ENCODE data around the gene HS3ST6.

The HS3ST6 gene

DNA sequence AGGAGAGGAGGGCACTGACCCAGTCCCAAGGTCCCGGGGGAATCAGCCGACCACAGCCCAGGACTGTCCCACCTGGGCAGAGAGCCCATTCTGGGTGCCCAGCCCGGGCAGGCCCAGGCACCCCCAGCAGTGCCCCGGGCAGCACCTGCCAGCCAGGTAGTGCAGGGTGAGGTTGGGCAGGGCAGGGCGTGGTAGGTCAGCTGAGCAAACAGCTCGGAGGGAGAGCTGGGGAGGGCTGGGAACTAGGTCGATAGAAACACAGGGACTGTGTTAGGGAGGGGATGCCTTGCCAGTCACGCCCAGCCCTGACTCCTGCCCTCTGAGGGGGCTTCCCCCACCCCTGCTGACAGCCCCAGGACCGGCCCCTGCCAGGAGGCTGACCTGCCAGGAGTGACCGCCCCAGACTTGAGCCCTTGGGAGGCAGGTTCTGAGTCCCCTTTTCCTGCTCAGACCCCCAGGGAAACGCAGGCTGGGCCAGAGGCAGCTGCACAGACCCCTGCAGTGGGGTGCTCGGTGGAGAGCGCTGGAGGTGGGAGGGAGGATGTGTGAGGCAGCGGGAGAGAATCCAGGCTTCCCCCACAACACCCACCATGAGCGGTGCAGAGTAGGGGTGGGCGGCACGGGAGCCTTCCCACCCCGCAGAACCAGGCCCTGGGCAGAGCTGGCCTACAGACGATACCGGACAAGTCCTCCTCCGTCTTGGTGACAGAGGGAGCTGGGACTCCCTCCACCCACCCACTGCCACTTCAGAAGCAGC, 4.7 kb downstream of the HS3ST6 start:
- no peaks in the 10 kb centered on the region for H3K9me3 Mint-ChIP-seq
- peaks cover 29% of the 10 kb centered on the region for H3K27me3 Mint-ChIP-seq (ENCODE audit: low read depth)
- H3K4me3 Mint-ChIP-seq, result no peak overlapping the region
- H3K4me1 Mint-ChIP-seq (ENCODE audit: low read depth), result no peaks in the 10 kb centered on the region
- no peaks in the 10 kb centered on the region for H3K36me3 Mint-ChIP-seq (ENCODE audit: low read depth)
- no peak for DNase-seq (ENCODE audit: low spot score)
- H3K27ac Mint-ChIP-seq, result no peak overlapping the region

DNA sequence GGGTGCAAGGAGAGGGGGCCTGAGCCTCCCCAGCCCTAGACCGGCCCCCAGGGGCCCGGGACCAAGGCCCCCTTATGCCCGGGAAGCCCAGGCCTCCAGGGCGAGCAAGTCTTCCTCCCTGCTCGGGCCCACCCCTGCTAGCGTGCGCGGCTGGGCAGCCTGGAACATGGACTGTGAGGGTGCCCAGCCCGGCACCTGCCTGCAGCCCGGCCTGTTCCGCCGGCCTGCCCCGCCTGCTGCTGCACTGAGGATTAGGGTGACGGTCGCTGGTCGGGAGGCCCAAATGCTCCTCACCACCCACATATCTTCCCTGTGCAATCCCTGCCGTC, 6.0 kb downstream of the HS3ST6 start:
- Mint-ChIP-seq H3K36me3 (ENCODE audit: low read depth) (no peaks in the 10 kb centered on the region), H3K4me3 (no peak overlapping the region), H3K4me1 (ENCODE audit: low read depth) (no peaks in the 10 kb centered on the region), H3K27me3 (ENCODE audit: low read depth) (peaks cover 30% of the 10 kb centered on the region), H3K27ac (no peak overlapping the region), H3K9me3 (no peaks in the 10 kb centered on the region)
- DNase-seq (ENCODE audit: low spot score), result no peak

DNA sequence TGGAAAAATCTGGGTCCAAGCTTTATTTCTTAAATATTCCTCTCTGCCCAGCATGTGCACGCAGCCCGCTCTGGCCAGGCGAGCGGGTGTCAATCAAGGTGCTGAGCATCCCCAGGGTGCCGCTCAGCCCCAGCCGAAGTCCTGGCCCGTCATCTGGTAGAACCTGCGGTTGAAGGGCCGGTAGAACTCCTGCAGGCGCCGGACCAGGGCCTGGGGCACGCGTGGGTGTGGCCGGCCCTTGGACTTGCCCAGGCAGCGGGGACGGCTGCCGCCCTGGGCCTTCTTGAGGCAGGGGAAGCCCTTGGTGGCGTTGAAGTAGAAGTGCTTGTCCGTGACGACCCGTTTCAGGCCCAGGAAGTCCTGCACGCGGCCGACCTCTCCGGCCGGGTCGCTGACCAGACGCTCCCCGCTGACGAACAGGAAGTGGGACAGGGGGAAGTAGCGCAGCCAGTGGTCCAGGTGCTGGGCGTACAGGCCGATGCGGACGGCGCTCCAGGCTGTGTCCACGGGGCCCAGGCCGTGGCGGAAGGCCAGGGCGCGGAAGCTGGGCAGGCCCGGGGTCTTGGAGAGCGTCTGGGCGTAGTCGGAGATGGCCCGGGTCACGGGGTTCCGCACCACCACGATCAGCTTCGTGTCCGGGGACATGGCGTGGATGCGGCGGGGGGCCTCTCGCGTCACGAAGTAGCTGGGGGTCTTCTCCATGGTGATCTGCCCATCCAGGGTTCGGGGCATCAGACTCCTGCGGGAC, 6.6 kb downstream of the HS3ST6 start:
- H3K4me1 Mint-ChIP-seq (ENCODE audit: low read depth), result no peaks in the 10 kb centered on the region
- no peak overlapping the region for H3K27ac Mint-ChIP-seq
- H3K36me3 Mint-ChIP-seq (ENCODE audit: low read depth), result no peaks in the 10 kb centered on the region
- H3K27me3 Mint-ChIP-seq (ENCODE audit: low read depth), result peaks cover 24% of the 10 kb centered on the region
- H3K9me3 Mint-ChIP-seq, result no peaks in the 10 kb centered on the region
- no peak overlapping the region for H3K4me3 Mint-ChIP-seq
- DNase-seq (ENCODE audit: low spot score), result no peak

DNA sequence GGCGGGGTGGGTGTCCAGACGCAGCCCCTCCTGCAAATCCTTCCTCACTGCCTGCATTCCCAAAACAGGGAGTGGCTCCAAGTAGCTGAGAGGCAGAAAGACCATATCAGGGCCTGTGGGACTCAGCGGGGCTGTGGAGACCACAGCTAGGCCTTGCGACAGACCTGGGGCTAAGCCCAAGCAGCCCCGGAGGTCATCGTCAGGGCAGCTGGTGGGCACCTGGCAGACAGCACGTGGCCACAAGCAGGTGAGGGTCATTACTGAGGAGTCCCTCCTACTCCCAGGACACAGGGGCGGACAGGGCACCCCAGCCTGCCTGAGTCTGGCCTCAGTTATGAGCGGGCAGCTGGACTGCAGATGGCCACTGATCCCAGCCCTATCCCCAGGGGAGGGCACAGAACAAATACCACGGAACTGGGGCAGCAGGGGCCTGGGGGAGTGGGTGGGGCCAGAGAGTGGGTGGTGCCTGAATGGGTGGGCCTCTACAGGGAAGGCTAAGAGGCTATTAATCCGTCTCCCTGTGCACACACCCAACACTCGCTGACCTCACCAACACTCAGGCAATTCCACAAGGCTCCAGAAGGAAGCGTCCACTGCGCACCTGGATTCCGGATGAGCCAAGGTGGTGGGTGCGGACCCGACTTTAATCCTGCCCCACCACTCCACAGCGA, 8.5 kb downstream of the HS3ST6 start:
- no peaks in the 10 kb centered on the region for H3K4me1 Mint-ChIP-seq (ENCODE audit: low read depth)
- peaks cover 12% of the 10 kb centered on the region for H3K27me3 Mint-ChIP-seq (ENCODE audit: low read depth)
- DNase-seq (ENCODE audit: low spot score), result no peak
- no peak overlapping the region for H3K4me3 Mint-ChIP-seq
- H3K9me3 Mint-ChIP-seq, result no peaks in the 10 kb centered on the region
- no peaks in the 10 kb centered on the region for H3K36me3 Mint-ChIP-seq (ENCODE audit: low read depth)
- H3K27ac Mint-ChIP-seq, result no peak overlapping the region

DNA sequence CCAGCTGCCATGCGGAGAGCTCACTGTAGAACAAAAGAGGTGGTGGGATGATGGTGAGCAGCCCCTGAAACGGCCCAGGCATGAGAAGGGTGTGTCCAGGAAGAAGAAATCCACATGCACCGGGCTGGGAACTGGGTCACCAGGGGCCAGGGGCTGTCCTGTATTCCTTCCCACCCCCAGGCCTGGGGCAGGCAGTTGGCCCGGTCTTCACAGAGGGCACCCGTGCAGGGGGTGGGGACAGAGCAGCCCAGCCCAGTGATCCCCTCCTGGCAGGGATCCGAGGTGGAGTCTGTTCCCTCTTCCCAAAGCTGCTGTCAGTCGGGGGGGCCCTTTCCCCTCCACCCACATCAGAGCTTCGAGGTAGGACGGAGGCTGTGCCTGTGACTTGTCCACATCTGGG, 9.2 kb downstream of the HS3ST6 start:
- no peaks in the 10 kb centered on the region for H3K4me1 Mint-ChIP-seq (ENCODE audit: low read depth)
- H3K36me3 Mint-ChIP-seq (ENCODE audit: low read depth), result no peaks in the 10 kb centered on the region
- no peaks in the 10 kb centered on the region for H3K9me3 Mint-ChIP-seq
- no peak overlapping the region for H3K27ac Mint-ChIP-seq
- peaks cover 9% of the 10 kb centered on the region for H3K27me3 Mint-ChIP-seq (ENCODE audit: low read depth)
- no peak overlapping the region for H3K4me3 Mint-ChIP-seq
- DNase-seq (ENCODE audit: low spot score), result no peak

DNA sequence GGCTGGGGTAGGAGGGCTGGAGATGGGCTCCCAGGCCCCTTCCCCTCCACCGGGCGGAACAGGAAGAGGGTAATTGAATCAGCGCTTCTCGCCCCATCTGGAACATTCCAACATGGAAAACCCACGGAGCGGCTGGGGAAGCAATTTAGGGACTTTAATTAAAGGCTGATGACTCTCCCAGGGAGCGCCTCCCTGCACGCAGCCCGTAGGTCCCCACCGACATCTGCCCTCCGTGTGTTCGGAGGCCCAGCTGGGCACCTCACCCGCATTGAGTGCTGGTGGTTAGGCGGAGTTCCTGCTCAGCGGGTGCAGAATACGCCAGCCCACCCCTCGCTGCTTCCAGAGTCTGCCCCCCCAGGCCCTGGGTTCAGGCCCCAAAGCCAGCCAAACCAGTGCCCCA, 10.0 kb downstream of the HS3ST6 start:
- no peak for DNase-seq (ENCODE audit: low spot score)
- no peak overlapping the region for H3K4me3 Mint-ChIP-seq
- H3K27ac Mint-ChIP-seq, result no peak overlapping the region
- H3K27me3 Mint-ChIP-seq (ENCODE audit: low read depth), result peaks cover 9% of the 10 kb centered on the region
- H3K4me1 Mint-ChIP-seq (ENCODE audit: low read depth), result no peaks in the 10 kb centered on the region
- H3K9me3 Mint-ChIP-seq, result no peaks in the 10 kb centered on the region
- H3K36me3 Mint-ChIP-seq (ENCODE audit: low read depth), result no peaks in the 10 kb centered on the region

DNA sequence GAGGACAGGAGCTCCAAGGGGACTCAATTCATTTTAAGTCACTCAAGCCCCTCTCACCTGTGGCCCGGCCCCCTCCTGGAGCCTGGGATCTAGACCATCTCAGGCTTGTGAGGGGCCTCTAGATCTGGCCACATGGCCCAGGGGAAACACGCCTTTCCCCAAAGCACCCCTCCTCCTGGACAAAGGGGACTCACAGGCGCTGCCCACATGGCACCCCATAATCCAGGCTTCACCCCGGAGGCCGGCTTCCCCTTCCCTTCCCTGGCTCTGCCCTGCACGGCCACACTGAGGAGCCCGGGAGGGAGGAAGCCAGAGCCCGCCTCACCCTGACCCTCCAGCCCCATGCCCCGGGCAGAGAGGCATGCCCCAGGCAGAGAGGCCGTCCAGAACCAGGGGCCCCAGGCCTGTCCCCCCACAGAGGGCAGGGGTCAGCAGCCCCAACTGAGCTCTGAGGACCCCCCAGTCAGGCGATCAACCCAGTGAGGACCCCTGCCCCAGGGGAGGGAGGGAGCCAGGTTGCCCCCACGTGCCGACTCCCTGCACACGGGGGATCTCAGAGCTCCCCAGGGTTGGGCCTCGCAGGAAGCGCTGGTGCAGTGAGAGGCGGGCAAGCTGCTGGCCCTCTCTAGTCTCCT, 10.9 kb downstream of the HS3ST6 start:
- no peak overlapping the region for H3K27ac Mint-ChIP-seq
- H3K27me3 Mint-ChIP-seq (ENCODE audit: low read depth), result peaks cover 9% of the 10 kb centered on the region
- no peaks in the 10 kb centered on the region for H3K36me3 Mint-ChIP-seq (ENCODE audit: low read depth)
- H3K4me1 Mint-ChIP-seq (ENCODE audit: low read depth), result no peaks in the 10 kb centered on the region
- DNase-seq (ENCODE audit: low spot score), result no peak
- no peaks in the 10 kb centered on the region for H3K9me3 Mint-ChIP-seq
- H3K4me3 Mint-ChIP-seq, result no peak overlapping the region

DNA sequence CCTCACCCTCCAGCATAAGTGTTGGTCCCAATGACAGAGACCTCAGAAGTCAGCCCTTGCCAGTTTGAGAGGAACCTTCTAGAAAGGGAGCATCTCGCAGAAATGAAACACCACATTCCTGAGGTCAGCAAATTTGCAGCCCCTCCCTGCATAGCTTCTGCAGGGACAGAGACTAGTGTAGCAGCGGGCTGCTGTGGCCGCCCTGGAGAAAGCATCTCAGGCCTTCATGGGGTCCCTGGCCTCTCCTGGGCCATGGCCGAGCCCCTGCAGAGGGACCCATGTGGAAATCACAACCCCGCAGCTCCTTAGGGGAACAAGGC, 11.4 kb downstream of the HS3ST6 start:
- Mint-ChIP-seq H3K4me1 (ENCODE audit: low read depth) (no peaks in the 10 kb centered on the region), H3K36me3 (ENCODE audit: low read depth) (no peaks in the 10 kb centered on the region), H3K27ac (no peak overlapping the region), H3K4me3 (no peak overlapping the region), H3K27me3 (ENCODE audit: low read depth) (peaks cover 9% of the 10 kb centered on the region), H3K9me3 (no peaks in the 10 kb centered on the region)
- DNase-seq (ENCODE audit: low spot score), result no peak

DNA sequence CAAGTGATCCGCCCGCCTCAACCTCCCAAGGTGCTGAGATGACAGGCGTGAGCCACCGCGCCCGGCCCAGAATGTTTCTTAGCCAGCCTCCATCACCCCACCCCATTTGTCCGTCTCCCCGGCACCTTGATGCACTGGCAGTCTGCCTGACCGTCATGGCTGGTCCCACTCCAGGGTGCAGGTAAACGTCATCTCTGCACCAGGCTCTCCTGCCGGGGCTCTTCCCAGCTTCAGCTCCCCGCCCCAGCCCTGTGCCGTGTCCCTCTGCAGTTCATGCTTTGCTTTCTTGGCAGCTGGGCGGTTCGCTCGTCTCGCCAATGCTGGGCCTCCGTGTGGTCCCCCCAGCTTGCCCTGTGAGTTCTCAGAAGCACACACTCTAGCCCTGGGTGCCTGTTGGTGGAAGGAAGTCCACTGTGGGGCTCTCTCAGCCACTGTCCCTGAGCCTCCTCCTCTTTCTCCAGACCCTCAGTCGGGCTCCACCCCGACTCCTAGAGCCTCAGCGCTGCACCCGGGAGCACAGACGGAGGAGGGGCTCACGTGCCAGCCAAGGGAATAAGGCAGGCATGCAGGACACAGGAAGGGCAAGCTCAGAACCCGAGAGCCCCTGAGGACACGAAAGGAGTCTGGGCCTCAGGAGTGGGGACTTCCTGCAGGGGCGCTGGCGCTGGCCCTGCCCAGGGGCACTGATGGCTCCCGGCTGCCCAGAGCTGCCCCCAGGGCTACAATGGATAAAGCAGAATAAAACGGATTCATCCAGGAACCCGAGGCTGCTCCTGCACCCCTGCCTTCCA, 12.0 kb downstream of the HS3ST6 start:
- H3K4me1 Mint-ChIP-seq (ENCODE audit: low read depth), result no peaks in the 10 kb centered on the region
- H3K9me3 Mint-ChIP-seq, result no peaks in the 10 kb centered on the region
- H3K36me3 Mint-ChIP-seq (ENCODE audit: low read depth), result no peaks in the 10 kb centered on the region
- no peak overlapping the region for H3K27ac Mint-ChIP-seq
- no peak overlapping the region for H3K4me3 Mint-ChIP-seq
- H3K27me3 Mint-ChIP-seq (ENCODE audit: low read depth), result peaks cover 9% of the 10 kb centered on the region
- no peak for DNase-seq (ENCODE audit: low spot score)

DNA sequence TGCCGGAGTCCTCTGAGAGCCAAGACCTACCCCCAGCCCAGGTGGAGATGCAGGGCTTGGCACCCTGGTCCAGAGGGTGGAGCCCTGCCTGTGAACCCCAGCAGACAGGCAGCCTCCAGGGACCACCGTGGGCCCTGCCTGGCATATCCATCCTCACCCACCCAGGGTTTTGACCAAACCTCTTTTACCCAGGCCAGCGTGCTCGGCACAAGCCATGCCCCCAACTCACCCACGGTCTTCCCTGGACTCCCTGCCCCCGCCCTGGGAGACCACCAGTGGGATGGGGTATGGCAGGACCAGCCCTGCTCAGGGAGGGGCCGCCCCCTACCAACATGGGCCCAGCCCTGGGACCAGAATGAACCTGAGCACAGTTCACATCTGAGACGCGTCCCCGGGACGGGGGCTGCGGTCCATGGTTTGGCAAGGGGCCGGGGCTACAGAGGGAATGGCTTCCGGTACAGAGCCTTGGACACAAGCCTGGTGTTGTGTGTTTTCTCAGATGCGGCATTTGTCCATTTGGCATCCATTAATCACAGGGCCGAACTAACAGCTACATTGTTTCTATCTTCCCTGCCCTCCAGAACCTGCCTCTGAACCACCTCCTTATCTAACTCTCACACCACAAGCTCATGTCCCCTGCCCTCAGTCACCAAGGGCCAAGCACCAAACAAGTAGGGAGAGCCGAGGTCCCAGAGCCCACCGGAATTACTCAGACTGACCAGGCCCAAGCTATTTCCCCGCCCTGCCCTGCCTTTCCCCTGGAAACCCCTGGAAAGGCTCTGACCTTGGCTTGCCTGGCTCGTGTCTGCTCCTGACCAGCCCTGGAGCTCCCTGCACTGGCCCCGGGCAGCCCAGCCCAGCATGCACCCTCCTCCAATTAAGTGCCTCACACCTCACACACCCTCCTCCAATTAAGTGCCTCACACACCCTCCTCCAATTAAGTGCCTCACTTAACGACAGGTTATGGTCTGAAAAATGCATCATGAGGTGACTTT, 14.1 kb downstream of the HS3ST6 start:
- Mint-ChIP-seq H3K36me3 (ENCODE audit: low read depth) (no peaks in the 10 kb centered on the region), H3K4me1 (ENCODE audit: low read depth) (no peaks in the 10 kb centered on the region), H3K9me3 (no peaks in the 10 kb centered on the region), H3K27me3 (ENCODE audit: low read depth) (peaks cover 9% of the 10 kb centered on the region), H3K4me3 (no peak overlapping the region), H3K27ac (no peak overlapping the region)
- no peak for DNase-seq (ENCODE audit: low spot score)

DNA sequence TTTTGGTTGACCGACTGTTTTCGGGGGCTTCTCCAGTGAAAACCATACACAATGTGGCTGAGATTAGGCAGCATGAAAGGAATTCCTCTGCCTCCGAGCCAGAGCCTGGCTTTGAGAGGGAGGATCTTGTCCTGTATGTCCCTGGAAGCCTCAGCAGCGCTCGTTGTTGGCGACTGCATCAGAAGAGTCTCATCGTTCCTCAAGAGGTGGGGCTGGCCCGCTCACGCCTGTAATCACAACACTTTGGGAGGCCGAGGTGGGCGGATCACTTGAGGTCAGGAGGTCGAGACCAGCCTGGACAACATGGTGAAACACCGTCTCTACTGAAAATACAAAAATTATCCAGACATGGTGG, 15.0 kb downstream of the HS3ST6 start:
- DNase-seq (ENCODE audit: low spot score), result no peak
- H3K27me3 Mint-ChIP-seq (ENCODE audit: low read depth), result peaks cover 4% of the 10 kb centered on the region
- H3K4me1 Mint-ChIP-seq (ENCODE audit: low read depth), result no peaks in the 10 kb centered on the region
- H3K27ac Mint-ChIP-seq, result no peak overlapping the region
- no peak overlapping the region for H3K4me3 Mint-ChIP-seq
- H3K9me3 Mint-ChIP-seq, result no peaks in the 10 kb centered on the region
- no peaks in the 10 kb centered on the region for H3K36me3 Mint-ChIP-seq (ENCODE audit: low read depth)

DNA sequence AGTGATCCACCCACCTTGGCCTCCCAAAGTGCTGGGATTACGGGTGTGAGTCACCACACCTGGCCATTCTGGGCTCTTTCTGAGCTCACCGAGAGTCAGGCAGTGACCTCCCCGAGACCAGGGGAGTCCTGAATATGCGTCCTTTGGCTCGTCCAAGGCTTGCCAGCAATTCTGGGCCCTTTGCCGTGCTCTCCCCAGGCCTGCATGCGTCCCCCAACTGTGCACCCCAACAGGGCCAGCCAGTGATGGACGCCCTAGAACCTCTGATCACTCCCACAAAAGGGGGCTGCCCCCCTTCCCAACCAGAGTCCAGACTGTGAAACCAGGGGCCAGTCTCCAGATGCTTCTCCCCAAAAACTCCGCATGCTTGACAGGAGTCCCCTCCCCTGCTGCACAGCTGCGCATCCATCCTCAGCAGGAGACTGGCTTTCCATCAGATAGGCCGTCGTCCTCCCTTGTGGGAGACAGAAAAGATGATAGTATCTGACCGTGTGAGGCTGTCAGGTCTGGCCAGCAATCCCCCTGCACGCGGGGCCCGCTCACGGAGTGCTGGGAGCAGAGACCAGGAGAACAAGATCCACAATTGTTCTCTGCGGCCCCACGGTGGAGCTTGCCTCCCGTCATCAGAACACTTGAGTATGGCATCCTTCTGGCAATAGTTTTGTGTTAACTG, 15.5 kb downstream of the HS3ST6 start:
- Mint-ChIP-seq H3K27ac (no peak overlapping the region), H3K4me1 (ENCODE audit: low read depth) (no peaks in the 10 kb centered on the region), H3K9me3 (no peaks in the 10 kb centered on the region), H3K27me3 (ENCODE audit: low read depth) (peaks cover 4% of the 10 kb centered on the region), H3K36me3 (ENCODE audit: low read depth) (no peaks in the 10 kb centered on the region), H3K4me3 (no peak overlapping the region)
- no peak for DNase-seq (ENCODE audit: low spot score)

Data from T-helper 2 cell treated with Interferon-gamma antibody and Interleukin-4, amounts not matched to agents 5 μg/mL and 100 μg/mL, for 36 hours (primary cell).